Small intestine (tissue), 7 donors: ENCODE measurements around the gene HIC1. TPM values are rescaled to one million over a fixed set of nuclear protein-coding genes. Genes with fewer than 3 reads are reported as not detected.
"Not testable (repeated sequence)": the region's sequence is repeated elsewhere in the genome, so short reads cannot be mapped to it uniquely, and the experiment has no call there.

Source experiments
- DNase-seq, 2 donors: peaks; one replicate each; pipeline versions ENCODE4 v3.0.0 to v3.0.0-alpha.2; 2013
- FAIRE-seq: peaks from 2 replicates; lab custom pipeline; 2012; peaks lifted over from hg19 to GRCh38; lab: Jason Lieb, UNC
- H3K27ac ChIP-seq, 3 donors: one replicate each; pipeline ENCODE4 v1.5.1; 2013; ENCODE audit warnings: low read length in 2 of 3, mild to moderate bottlenecking in 2 of 3, control low read depth in 1 of 3, inconsistent platforms in 1 of 3, low read depth in 1 of 3, moderate library complexity in 1 of 3
- H3K27me3 ChIP-seq, 3 donors: one replicate each; pipeline ENCODE4 v1.6.1; 2013; ENCODE audit warnings: low read length in 3 of 3, inconsistent platforms in 1 of 3; ENCODE audit not compliant: control insufficient read depth in 3 of 3, insufficient read depth in 3 of 3
- H3K36me3 ChIP-seq, 3 donors: one replicate each; pipeline ENCODE4 v1.6.1; 2013; ENCODE audit warnings: low read length in 3 of 3, inconsistent platforms in 1 of 3, low read depth in 1 of 3, mild to moderate bottlenecking in 1 of 3, moderate library complexity in 1 of 3; ENCODE audit not compliant: control insufficient read depth in 3 of 3, insufficient read depth in 2 of 3
- H3K4me1 ChIP-seq, 3 donors: one replicate each; pipeline ENCODE4 v1.6.1; 2013; ENCODE audit warnings: low read length in 2 of 3, inconsistent platforms in 1 of 3, low read depth in 1 of 3, mild to moderate bottlenecking in 1 of 3, moderate library complexity in 1 of 3; ENCODE audit not compliant: control insufficient read depth in 3 of 3, insufficient read depth in 2 of 3
- H3K4me3 ChIP-seq, 3 donors: one replicate each; pipeline ENCODE4 v1.5.1; 2013; ENCODE audit warnings: low read length in 3 of 3, control low read depth in 1 of 3, inconsistent platforms in 1 of 3, low read depth in 1 of 3, mild to moderate bottlenecking in 1 of 3, moderate library complexity in 1 of 3
- H3K9me3 ChIP-seq, 2 donors: one replicate each; pipeline ENCODE4 v1.6.1; 2013; ENCODE audit warnings: low read depth in 1 of 2, low read length in 1 of 2; ENCODE audit not compliant: control insufficient read depth in 2 of 2, insufficient read depth in 1 of 2
- WGBS, 3 donors: extraction: QIAGEN DNeasy Blood & Tissue Kit; methylation state at CpG; one replicate each; pipeline ENCODE4 v1.1.7; 2013; 5-methylcytosine and 5-hydroxymethylcytosine counted together
- polyA plus RNA-seq, 4 donors: library from polyadenylated mRNA; stranded (reverse) in 3 of 4; unstranded in 1 of 4; fragments of 200-250 nt in 3 of 4; fragments of 120-200 nt in 1 of 4; gene quantifications; one replicate each; pipeline versions ENCODE4 v1.2.1 to v1.2.3, GENCODE V29; 2013
- donor health status: healthy with polysubstance abuse.
- donor health status: control.
- donor health status: control.
- donor health status: Bipolar disorder and iron deficiency.
- donor health status: healthy.

HIC1 gene
- polyA plus RNA-seq, 4 donors: 0.89 to 11.2 (median 6.6) TPM

- not testable (repeated sequence) for DNase-seq, H3K9me3 ChIP-seq, H3K4me1 ChIP-seq, FAIRE-seq, H3K4me3 ChIP-seq, H3K27ac ChIP-seq, H3K36me3 ChIP-seq
- H3K27me3 ChIP-seq: peaks cover 0 to 13% (median 3%) of the 10 kb centered on the region in 3 donors
- WGBS, 3 donors: 97% methylated on average over 6 of the region's 6 CpGs
These were observed 41.5 kb upstream of the HIC1 start for GRCh38 chr17:2013220-2013993.

- FAIRE-seq: no peak
These were observed 40.9 kb upstream of the HIC1 start for GRCh38 chr17:2013994-2014317.

GRCh38 chr17:2015314-2015713 lies 39.6 kb upstream of the HIC1 start:
- Histone ChIP-seq H3K4me3 (no peak overlapping the region), H3K9me3 (no peaks in the 10 kb centered on the region), H3K27ac (no peak overlapping the region), H3K4me1 (peaks cover 0 to 3% (median 0%) of the 10 kb centered on the region in 3 donors), H3K36me3 (peaks cover 0 to 5% (median 0%) of the 10 kb centered on the region in 3 donors), H3K27me3 (peaks cover 2 to 30% (median 3%) of the 10 kb centered on the region in 3 donors)
- FAIRE-seq: no peak
- WGBS, 3 donors: 70 to 85% (median 78%) methylated on average over 14 of the region's 14 CpGs
- no peak for DNase-seq

More at GRCh38 chr17:2013994-2014317, 40.9 kb upstream of the HIC1 start:
- Histone ChIP-seq H3K9me3 (no peaks in the 10 kb centered on the region), H3K36me3 (peaks cover 0 to 5% (median 0%) of the 10 kb centered on the region in 3 donors), H3K27me3 (peaks cover 0 to 19% (median 3%) of the 10 kb centered on the region in 3 donors), H3K27ac (no peak overlapping the region), H3K4me3 (no peak overlapping the region), H3K4me1 (peaks cover 0 to 3% (median 0%) of the 10 kb centered on the region in 3 donors)
- WGBS, 3 donors: 87 to 100% (median 94%) methylated on average over 1 of the region's 1 CpG
- DNase-seq: no peak

GRCh38 chr17:2016494-2016893 lies 38.4 kb upstream of the HIC1 start:
- Histone ChIP-seq H3K27me3 (peaks cover 2 to 40% (median 3%) of the 10 kb centered on the region in 3 donors), H3K4me1 (peaks cover 0 to under 1% (median 0%) of the 10 kb centered on the region in 3 donors), H3K9me3 (no peaks in the 10 kb centered on the region), H3K36me3 (peaks cover 0 to 5% (median 0%) of the 10 kb centered on the region in 3 donors), H3K27ac (no peak overlapping the region), H3K4me3 (no peak overlapping the region)
- no peak for FAIRE-seq
- WGBS, 3 donors: 88 to 91% (median 90%) methylated on average over 20 of the region's 20 CpGs
- no peak for DNase-seq

- Histone ChIP-seq H3K4me3 (no peak overlapping the region), H3K36me3 (peaks cover 0 to 2% (median 0%) of the 10 kb centered on the region in 3 donors), H3K27ac (no peak overlapping the region), H3K4me1 (no peaks in the 10 kb centered on the region), H3K27me3 (peaks cover 2 to 47% (median 3%) of the 10 kb centered on the region in 3 donors), H3K9me3 (no peaks in the 10 kb centered on the region)
- peak in 1 of 2 donors; percentile 37 for DNase-seq
- 50 to 83% (median 67%) methylated on average over 19 of the region's 19 CpGs for WGBS, 3 donors
- no peak for FAIRE-seq
These were observed 37.5 kb upstream of the HIC1 start for GRCh38 chr17:2017274-2017941.

GRCh38 chr17:2018716-2019510 lies 36.0 kb upstream of the HIC1 start:
- Histone ChIP-seq H3K9me3 (no peaks in the 10 kb centered on the region), H3K4me3 (no peak overlapping the region), H3K4me1 (no peaks in the 10 kb centered on the region), H3K27me3 (peaks cover 3 to 60% (median 10%) of the 10 kb centered on the region in 3 donors), H3K36me3 (peaks cover 0 to 2% (median 0%) of the 10 kb centered on the region in 3 donors), H3K27ac (no peak overlapping the region)
- DNase-seq: no peak
- WGBS, 3 donors: 65 to 75% (median 67%) methylated on average over 24 of the region's 24 CpGs
- no peak for FAIRE-seq

GRCh38 chr17:2019723-2020122 lies 35.2 kb upstream of the HIC1 start:
- Histone ChIP-seq H3K27me3 (peaks cover 6 to 68% (median 18%) of the 10 kb centered on the region in 3 donors), H3K36me3 (no peaks in the 10 kb centered on the region), H3K4me1 (peaks cover 0 to 5% (median 0%) of the 10 kb centered on the region in 3 donors), H3K4me3 (no peak overlapping the region), H3K9me3 (no peaks in the 10 kb centered on the region), H3K27ac (no peak overlapping the region)
- DNase-seq: no peak
- FAIRE-seq: no peak
- WGBS, 3 donors: 74 to 82% (median 79%) methylated on average over 8 of the region's 8 CpGs

- 48 to 67% (median 49%) methylated on average over 8 of the region's 8 CpGs for WGBS, 3 donors
- Histone ChIP-seq H3K27me3 (peaks cover 6 to 76% (median 23%) of the 10 kb centered on the region in 3 donors), H3K4me3 (no peak overlapping the region), H3K9me3 (no peaks in the 10 kb centered on the region), H3K4me1 (peaks cover 0 to 7% (median 0%) of the 10 kb centered on the region in 3 donors), H3K36me3 (no peaks in the 10 kb centered on the region), H3K27ac (no peak overlapping the region)
- no peak for FAIRE-seq
- DNase-seq: no peak
These were observed 34.2 kb upstream of the HIC1 start for GRCh38 chr17:2020721-2021120.
